Activated CD8-positive, alpha-beta T cell treated with anti-CD3 and anti-CD28 coated beads for 36 hours (primary cell): ENCODE results near the gene MESP2. TPM values are rescaled to one million over a fixed set of nuclear protein-coding genes. Genes with fewer than 3 reads are reported as not detected.

Source experiments
- ATAC-seq: fragments of 200-7000 bp; cut with Tn5 transposase; one replicate; pipeline ENCODE4 v1.10.0; 2021; ENCODE audit warnings: mild to moderate bottlenecking, moderate library complexity
- CTCF ChIA-PET: fragments of 350-600 bp; sonication (Branson Sonifier 250); formaldehyde crosslinking; loops from one replicate; lab custom pipeline; 2021; ENCODE audit warnings: antibody characterized with exemption; lab: Charles Lee
- POLR2A ChIA-PET: fragments of 350-600 bp; sonication (Branson Sonifier 250); formaldehyde crosslinking; loops from one replicate; lab custom pipeline; 2021; ENCODE audit warnings: antibody characterized with exemption; lab: Charles Lee
- DNase-seq: peaks from one replicate; pipeline ENCODE4 v3.0.0-alpha.2; 2020
- H3K27ac Mint-ChIP-seq: one replicate; pipeline ENCODE4 v1.8.0; 2021; ENCODE audit warnings: mild to moderate bottlenecking, mixed read lengths
- H3K27me3 Mint-ChIP-seq: one replicate; pipeline ENCODE4 v1.8.0; 2021; ENCODE audit warnings: mixed read lengths
- H3K36me3 Mint-ChIP-seq: one replicate; pipeline ENCODE4 v1.8.0; 2021; ENCODE audit warnings: low read depth, mixed read lengths
- H3K4me1 Mint-ChIP-seq: one replicate; pipeline ENCODE4 v1.8.0; 2021; ENCODE audit warnings: low read depth, mixed read lengths
- H3K4me3 Mint-ChIP-seq: one replicate; pipeline ENCODE4 v1.8.0; 2021; ENCODE audit warnings: mild to moderate bottlenecking, moderate library complexity, mixed read lengths
- H3K9me3 Mint-ChIP-seq: one replicate; pipeline ENCODE4 v1.8.0; 2021; ENCODE audit warnings: mixed read lengths
- CTCF ChIP-seq: fragments of 200-600 bp; IDR thresholded peaks from one replicate; pipeline ENCODE4 v1.8.0; 2022; ENCODE audit warnings: antibody characterized with exemption, mild to moderate bottlenecking
- intact Hi-C: fragments of 100-400 bp; cut with micrococcal nuclease; formaldehyde crosslinking; loops from one replicate; pipeline ENCODE4 v1.10.0; 2022
- total RNA-seq, 2 experiments: library from RNA; stranded (reverse); gene quantifications; one replicate each; pipeline ENCODE4 v1.2.3, GENCODE V29; 2021

Gene MESP2
- total RNA-seq, 2 experiments from 2014 or later = not detected

- intact Hi-C loops = no loop called here
- H3K27me3 Mint-ChIP-seq = peaks cover 2% of the 10 kb centered on the region
- no peak for ATAC-seq
- ChIA-PET CTCF (no interaction called here), POLR2A (interaction anchor here (0.7 kb wide), 1 partner anchor 8 kb away, joined by 3 read pairs; no protein-coding TSS in a partner anchor)
- no peaks in the 10 kb centered on the region for H3K4me1 Mint-ChIP-seq
- H3K36me3 Mint-ChIP-seq = no peaks in the 10 kb centered on the region
- peaks cover 7% of the 10 kb centered on the region for H3K9me3 Mint-ChIP-seq
- DNase-seq = no peak
- no peak overlapping the region for H3K4me3 Mint-ChIP-seq
- no peak overlapping the region for H3K27ac Mint-ChIP-seq
- TF ChIP-seq CTCF = no peak
These were observed 14.1 kb downstream of the MESP2 start for GRCh38 chr15:89790206-89790605.

GRCh38 chr15:89790661-89791060 lies 14.5 kb downstream of the MESP2 start:
- Mint-ChIP-seq H3K27me3 (peaks cover 2% of the 10 kb centered on the region), H3K36me3 (no peaks in the 10 kb centered on the region), H3K9me3 (peaks cover 7% of the 10 kb centered on the region), H3K27ac (no peak overlapping the region), H3K4me1 (no peaks in the 10 kb centered on the region), H3K4me3 (no peak overlapping the region)
- ATAC-seq (no peak), DNase-seq (no peak)
- intact Hi-C loops = no loop called here
- TF ChIP-seq CTCF = no peak
- ChIA-PET CTCF (no interaction called here), POLR2A (no interaction called here)

GRCh38 chr15:89792106-89792805 lies 16.1 kb downstream of the MESP2 start:
- intact Hi-C loops = no loop called here
- no peaks in the 10 kb centered on the region for H3K4me1 Mint-ChIP-seq
- ATAC-seq = no peak

GRCh38 chr15:89794627-89795241 lies 18.6 kb downstream of the MESP2 start:
- DNase-seq = no peak
- ATAC-seq = no peak
- intact Hi-C loops = no loop called here
- no peak for TF ChIP-seq CTCF
- Mint-ChIP-seq H3K4me1 (no peaks in the 10 kb centered on the region), H3K27me3 (peaks cover 2% of the 10 kb centered on the region), H3K9me3 (peaks cover 5% of the 10 kb centered on the region), H3K4me3 (no peak overlapping the region), H3K36me3 (no peaks in the 10 kb centered on the region), H3K27ac (no peak overlapping the region)
- CTCF ChIA-PET = no interaction called here
- POLR2A ChIA-PET = interaction anchor here (0.7 kb wide), 2 partner anchors 104 to 177 kb away, joined by 3 read pairs; partner anchors contain the start of genes PEX11A and WDR93

More at GRCh38 chr15:89792106-89792805, 16.1 kb downstream of the MESP2 start:
- Mint-ChIP-seq H3K9me3 (peaks cover 12% of the 10 kb centered on the region), H3K27ac (no peak overlapping the region), H3K27me3 (peaks cover 2% of the 10 kb centered on the region), H3K4me3 (no peak overlapping the region), H3K36me3 (no peaks in the 10 kb centered on the region)
- POLR2A ChIA-PET = no interaction called here
- CTCF ChIA-PET = no interaction called here
- TF ChIP-seq CTCF = no peak
- DNase-seq = no peak

- TF ChIP-seq CTCF = no peak
- no peaks in the 10 kb centered on the region for H3K36me3 Mint-ChIP-seq
- POLR2A ChIA-PET = no interaction called here
- H3K4me1 Mint-ChIP-seq = no peaks in the 10 kb centered on the region
- H3K9me3 Mint-ChIP-seq = peaks cover 5% of the 10 kb centered on the region
- no peak overlapping the region for H3K27ac Mint-ChIP-seq
- no peak for DNase-seq
- intact Hi-C loops = no loop called here
- no peak for ATAC-seq
- peaks cover 4% of the 10 kb centered on the region for H3K27me3 Mint-ChIP-seq
- CTCF ChIA-PET = interaction anchor here (0.9 kb wide), 1 partner anchor 79 kb away, joined by 3 read pairs; no protein-coding TSS in a partner anchor
- H3K4me3 Mint-ChIP-seq = no peak overlapping the region
These were observed 19.9 kb downstream of the MESP2 start for GRCh38 chr15:89795996-89796395.
